PC-9 (cell line): ENCODE results near the gene LOC101059915.

Experiments
- CTCF ChIP-seq: fragments of 200-600 bp; sonication (generic); conservative IDR thresholded peaks from 2 replicates; pipeline ENCODE4 v1.6.1; 2017; ENCODE audit warnings: mixed run types, antibody characterized with exemption, mild to moderate bottlenecking, moderate library complexity
- EZH2 ChIP-seq: fragments of 200-600 bp; sonication (generic); IDR thresholded peaks from 2 replicates; pipeline ENCODE4 v1.8.0; 2017; ENCODE audit warnings: antibody characterized with exemption, low read depth

- no peak for TF ChIP-seq CTCF
- no peak for TF ChIP-seq EZH2
Measured at GRCh38 chrX:71622032-71622575, 45.2 kb upstream of the LOC101059915 start.
